GM23338 (cell line): ENCODE measurements around the gene STK17A. TPM values are rescaled to one million over a fixed set of nuclear protein-coding genes. Genes with fewer than 3 reads are reported as not detected.

Source experiments
- CREB1 ChIP-seq: fragments of 250-450 bp; sonication (Bioruptor Pico); IDR thresholded peaks from 2 replicates; pipeline ENCODE4 v1.5.0; 2020; ENCODE audit warnings: low read depth, mild to moderate bottlenecking, moderate library complexity
- NANOG ChIP-seq: IDR thresholded peaks from 2 replicates; pipeline ENCODE4 v1.6.1; 2016; ENCODE audit warnings: antibody characterized with exemption, borderline replicate concordance
- POLR2AphosphoS5 ChIP-seq: IDR thresholded peaks from 2 replicates; pipeline ENCODE4 v1.6.1; 2016; ENCODE audit warnings: antibody characterized with exemption, low read depth
- ZNF114 ChIP-seq: fragments of 250-450 bp; sonication (Bioruptor Pico); IDR thresholded peaks from 2 replicates; pipeline ENCODE4 v1.5.0; 2020; ENCODE audit warnings: mild to moderate bottlenecking, moderate library complexity
- polyA plus RNA-seq: library from polyadenylated mRNA; unstranded; fragments of >200 nt; fragmentation: Nextera tagmentation; extraction: Ambion mirVana; gene quantifications from 2 replicates; pipeline ENCODE4 v1.2.1, GENCODE V29; 2016
- total RNA-seq: library from RNA; depleted of rRNA; stranded (reverse); fragments of >200 nt; shearing (Covaris generic); gene quantifications from 2 replicates; pipeline ENCODE4 v1.2.3, GENCODE V29; 2014
- TF ChIP-seq, protein P1 (sequence below): fragments of 250-450 bp; sonication (Bioruptor Pico); IDR thresholded peaks from 2 replicates; pipeline ENCODE4 v1.5.0; 2020; ENCODE audit warnings: mild to moderate bottlenecking, moderate library complexity
- TF ChIP-seq, protein P2 (sequence below), 2 experiments: fragments of 200-600 bp in 1 of 2; sonication (generic) in 1 of 2; conservative IDR thresholded peaks; 2 replicates each; pipeline versions ENCODE4 v1.5.1 to v1.6.1; 2016 to 2017; ENCODE audit warnings: antibody characterized with exemption in 2 of 2, low read depth in 2 of 2, mild to moderate bottlenecking in 2 of 2, moderate library complexity in 1 of 2
- TF ChIP-seq, protein P3 (sequence below): IDR thresholded peaks from one replicate; pipeline ENCODE4 v1.6.1; 2018; ENCODE audit warnings: antibody characterized with exemption; ENCODE audit not compliant: unreplicated experiment

The STK17A gene
- total and polyA plus RNA-seq, 2 experiments from 2014 or later, result 21.2 to 21.8 TPM

DNA sequence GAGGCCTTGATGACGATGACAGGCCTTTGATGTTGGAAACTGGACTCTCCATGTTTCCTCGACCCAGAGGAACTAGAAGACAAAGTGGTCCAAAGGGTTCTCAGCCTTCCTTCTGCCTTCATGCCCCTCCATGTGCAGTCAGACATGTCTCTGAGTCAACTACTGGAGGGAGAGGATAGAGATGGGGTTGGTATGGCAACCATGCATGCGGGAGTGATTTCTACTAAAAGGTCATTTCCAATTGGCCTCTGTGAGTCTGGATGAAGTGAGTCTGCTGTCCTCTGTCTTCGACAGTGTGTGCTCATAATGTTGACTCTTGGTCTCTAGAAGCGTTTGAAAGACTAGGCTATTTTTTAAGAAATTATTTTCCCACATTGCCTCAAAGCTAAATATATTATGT lies 29.2 kb downstream of the STK17A start (continued):
- TF ChIP-seq, protein P1, sequence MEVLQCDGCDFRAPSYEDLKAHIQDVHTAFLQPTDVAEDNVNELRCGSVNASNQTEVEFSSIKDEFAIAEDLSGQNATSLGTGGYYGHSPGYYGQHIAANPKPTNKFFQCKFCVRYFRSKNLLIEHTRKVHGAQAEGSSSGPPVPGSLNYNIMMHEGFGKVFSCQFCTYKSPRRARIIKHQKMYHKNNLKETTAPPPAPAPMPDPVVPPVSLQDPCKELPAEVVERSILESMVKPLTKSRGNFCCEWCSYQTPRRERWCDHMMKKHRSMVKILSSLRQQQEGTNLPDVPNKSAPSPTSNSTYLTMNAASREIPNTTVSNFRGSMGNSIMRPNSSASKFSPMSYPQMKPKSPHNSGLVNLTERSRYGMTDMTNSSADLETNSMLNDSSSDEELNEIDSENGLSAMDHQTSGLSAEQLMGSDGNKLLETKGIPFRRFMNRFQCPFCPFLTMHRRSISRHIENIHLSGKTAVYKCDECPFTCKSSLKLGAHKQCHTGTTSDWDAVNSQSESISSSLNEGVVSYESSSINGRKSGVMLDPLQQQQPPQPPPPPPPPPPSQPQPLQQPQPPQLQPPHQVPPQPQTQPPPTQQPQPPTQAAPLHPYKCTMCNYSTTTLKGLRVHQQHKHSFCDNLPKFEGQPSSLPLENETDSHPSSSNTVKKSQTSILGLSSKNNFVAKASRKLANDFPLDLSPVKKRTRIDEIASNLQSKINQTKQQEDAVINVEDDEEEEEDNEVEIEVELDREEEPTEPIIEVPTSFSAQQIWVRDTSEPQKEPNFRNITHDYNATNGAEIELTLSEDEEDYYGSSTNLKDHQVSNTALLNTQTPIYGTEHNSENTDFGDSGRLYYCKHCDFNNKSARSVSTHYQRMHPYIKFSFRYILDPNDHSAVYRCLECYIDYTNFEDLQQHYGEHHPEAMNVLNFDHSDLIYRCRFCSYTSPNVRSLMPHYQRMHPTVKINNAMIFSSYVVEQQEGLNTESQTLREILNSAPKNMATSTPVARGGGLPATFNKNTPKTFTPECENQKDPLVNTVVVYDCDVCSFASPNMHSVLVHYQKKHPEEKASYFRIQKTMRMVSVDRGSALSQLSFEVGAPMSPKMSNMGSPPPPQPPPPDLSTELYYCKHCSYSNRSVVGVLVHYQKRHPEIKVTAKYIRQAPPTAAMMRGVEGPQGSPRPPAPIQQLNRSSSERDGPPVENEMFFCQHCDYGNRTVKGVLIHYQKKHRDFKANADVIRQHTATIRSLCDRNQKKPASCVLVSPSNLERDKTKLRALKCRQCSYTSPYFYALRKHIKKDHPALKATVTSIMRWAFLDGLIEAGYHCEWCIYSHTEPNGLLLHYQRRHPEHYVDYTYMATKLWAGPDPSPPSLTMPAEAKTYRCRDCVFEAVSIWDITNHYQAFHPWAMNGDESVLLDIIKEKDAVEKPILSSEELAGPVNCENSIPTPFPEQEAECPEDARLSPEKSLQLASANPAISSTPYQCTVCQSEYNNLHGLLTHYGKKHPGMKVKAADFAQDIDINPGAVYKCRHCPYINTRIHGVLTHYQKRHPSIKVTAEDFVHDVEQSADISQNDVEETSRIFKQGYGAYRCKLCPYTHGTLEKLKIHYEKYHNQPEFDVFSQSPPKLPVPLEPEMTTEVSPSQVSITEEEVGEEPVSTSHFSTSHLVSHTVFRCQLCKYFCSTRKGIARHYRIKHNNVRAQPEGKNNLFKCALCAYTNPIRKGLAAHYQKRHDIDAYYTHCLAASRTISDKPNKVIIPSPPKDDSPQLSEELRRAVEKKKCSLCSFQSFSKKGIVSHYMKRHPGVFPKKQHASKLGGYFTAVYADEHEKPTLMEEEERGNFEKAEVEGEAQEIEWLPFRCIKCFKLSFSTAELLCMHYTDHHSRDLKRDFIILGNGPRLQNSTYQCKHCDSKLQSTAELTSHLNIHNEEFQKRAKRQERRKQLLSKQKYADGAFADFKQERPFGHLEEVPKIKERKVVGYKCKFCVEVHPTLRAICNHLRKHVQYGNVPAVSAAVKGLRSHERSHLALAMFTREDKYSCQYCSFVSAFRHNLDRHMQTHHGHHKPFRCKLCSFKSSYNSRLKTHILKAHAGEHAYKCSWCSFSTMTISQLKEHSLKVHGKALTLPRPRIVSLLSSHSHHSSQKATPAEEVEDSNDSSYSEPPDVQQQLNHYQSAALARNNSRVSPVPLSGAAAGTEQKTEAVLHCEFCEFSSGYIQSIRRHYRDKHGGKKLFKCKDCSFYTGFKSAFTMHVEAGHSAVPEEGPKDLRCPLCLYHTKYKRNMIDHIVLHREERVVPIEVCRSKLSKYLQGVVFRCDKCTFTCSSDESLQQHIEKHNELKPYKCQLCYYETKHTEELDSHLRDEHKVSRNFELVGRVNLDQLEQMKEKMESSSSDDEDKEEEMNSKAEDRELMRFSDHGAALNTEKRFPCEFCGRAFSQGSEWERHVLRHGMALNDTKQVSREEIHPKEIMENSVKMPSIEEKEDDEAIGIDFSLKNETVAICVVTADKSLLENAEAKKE (CRISPR knock-in tag), result no peak
- TF ChIP-seq, protein P2, sequence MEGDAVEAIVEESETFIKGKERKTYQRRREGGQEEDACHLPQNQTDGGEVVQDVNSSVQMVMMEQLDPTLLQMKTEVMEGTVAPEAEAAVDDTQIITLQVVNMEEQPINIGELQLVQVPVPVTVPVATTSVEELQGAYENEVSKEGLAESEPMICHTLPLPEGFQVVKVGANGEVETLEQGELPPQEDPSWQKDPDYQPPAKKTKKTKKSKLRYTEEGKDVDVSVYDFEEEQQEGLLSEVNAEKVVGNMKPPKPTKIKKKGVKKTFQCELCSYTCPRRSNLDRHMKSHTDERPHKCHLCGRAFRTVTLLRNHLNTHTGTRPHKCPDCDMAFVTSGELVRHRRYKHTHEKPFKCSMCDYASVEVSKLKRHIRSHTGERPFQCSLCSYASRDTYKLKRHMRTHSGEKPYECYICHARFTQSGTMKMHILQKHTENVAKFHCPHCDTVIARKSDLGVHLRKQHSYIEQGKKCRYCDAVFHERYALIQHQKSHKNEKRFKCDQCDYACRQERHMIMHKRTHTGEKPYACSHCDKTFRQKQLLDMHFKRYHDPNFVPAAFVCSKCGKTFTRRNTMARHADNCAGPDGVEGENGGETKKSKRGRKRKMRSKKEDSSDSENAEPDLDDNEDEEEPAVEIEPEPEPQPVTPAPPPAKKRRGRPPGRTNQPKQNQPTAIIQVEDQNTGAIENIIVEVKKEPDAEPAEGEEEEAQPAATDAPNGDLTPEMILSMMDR (conservative IDR thresholded peaks at IDR 0.05; ENCODE audit: low read depth in 2 of 2), result no peak
- TF ChIP-seq ZNF114 (CRISPR knock-in tag) (no peak), POLR2AphosphoS5 (no peak), NANOG (no peak), CREB1 (no peak)
- TF ChIP-seq, protein P3, sequence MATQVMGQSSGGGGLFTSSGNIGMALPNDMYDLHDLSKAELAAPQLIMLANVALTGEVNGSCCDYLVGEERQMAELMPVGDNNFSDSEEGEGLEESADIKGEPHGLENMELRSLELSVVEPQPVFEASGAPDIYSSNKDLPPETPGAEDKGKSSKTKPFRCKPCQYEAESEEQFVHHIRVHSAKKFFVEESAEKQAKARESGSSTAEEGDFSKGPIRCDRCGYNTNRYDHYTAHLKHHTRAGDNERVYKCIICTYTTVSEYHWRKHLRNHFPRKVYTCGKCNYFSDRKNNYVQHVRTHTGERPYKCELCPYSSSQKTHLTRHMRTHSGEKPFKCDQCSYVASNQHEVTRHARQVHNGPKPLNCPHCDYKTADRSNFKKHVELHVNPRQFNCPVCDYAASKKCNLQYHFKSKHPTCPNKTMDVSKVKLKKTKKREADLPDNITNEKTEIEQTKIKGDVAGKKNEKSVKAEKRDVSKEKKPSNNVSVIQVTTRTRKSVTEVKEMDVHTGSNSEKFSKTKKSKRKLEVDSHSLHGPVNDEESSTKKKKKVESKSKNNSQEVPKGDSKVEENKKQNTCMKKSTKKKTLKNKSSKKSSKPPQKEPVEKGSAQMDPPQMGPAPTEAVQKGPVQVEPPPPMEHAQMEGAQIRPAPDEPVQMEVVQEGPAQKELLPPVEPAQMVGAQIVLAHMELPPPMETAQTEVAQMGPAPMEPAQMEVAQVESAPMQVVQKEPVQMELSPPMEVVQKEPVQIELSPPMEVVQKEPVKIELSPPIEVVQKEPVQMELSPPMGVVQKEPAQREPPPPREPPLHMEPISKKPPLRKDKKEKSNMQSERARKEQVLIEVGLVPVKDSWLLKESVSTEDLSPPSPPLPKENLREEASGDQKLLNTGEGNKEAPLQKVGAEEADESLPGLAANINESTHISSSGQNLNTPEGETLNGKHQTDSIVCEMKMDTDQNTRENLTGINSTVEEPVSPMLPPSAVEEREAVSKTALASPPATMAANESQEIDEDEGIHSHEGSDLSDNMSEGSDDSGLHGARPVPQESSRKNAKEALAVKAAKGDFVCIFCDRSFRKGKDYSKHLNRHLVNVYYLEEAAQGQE, result no peak
